ENCODE results near the gene EIPR1. TPM values are rescaled to one million over a fixed set of nuclear protein-coding genes. Genes with fewer than 3 reads are reported as not detected.

EIPR1 gene
- polyA plus RNA-seq, 1 donor from 2014 or later, result 138 TPM

GRCh38 chr2:3248754-3249475 is 128.7 kb downstream of the EIPR1 start:
- no peak overlapping the region for H3K4me3 ChIP-seq (ENCODE audit: low read length)
- H3K27ac ChIP-seq (ENCODE audit: low read length), result no peak overlapping the region
- H3K4me2 ChIP-seq (ENCODE audit: low read length), result no peak overlapping the region
- no peaks in the 10 kb centered on the region for H3K9me2 ChIP-seq (ENCODE audit: insufficient read depth, low read length)
- H3K36me3 ChIP-seq (ENCODE audit: insufficient read depth, low read length), result no peaks in the 10 kb centered on the region
- no peaks in the 10 kb centered on the region for H4K20me1 ChIP-seq (ENCODE audit: insufficient read depth)
- no peaks in the 10 kb centered on the region for H3K79me2 ChIP-seq (replicated peaks; ENCODE audit: insufficient read depth, low read length)
- TF ChIP-seq EP300 (conservative IDR thresholded peaks at IDR 0.05; ENCODE audit: poor library complexity, severe bottlenecking) (no peak), MXI1 (conservative IDR thresholded peaks at IDR 0.05; ENCODE audit: poor library complexity, severe bottlenecking) (no peak), SMC3 (conservative IDR thresholded peaks at IDR 0.05; ENCODE audit: poor library complexity) (no peak), CTCF (IDR thresholded peaks at IDR 0.05; ENCODE audit: poor library complexity, severe bottlenecking) (no peak), TAF1 (IDR thresholded peaks at IDR 0.05; ENCODE audit: low read depth) (no peak), POLR2AphosphoS5 (IDR thresholded peaks at IDR 0.05) (no peak), EZH2 (IDR thresholded peaks at IDR 0.05; ENCODE audit: borderline replicate concordance, insufficient read depth, low read length, poor library complexity, severe bottlenecking) (no peak), REST (IDR thresholded peaks at IDR 0.05; ENCODE audit: borderline replicate concordance) (no peak), RAD21 (conservative IDR thresholded peaks at IDR 0.05) (no peak)
- peaks cover 8% of the 10 kb centered on the region for H3K9me3 ChIP-seq (ENCODE audit: low read length)
- no peak overlapping the region for H2AFZ ChIP-seq (ENCODE audit: low read depth, low read length)
- H3K27me3 ChIP-seq (ENCODE audit: insufficient read depth, low read depth, low read length), result no peaks in the 10 kb centered on the region
- no peaks in the 10 kb centered on the region for H3F3A ChIP-seq (ENCODE audit: insufficient read depth, low read length, poor library complexity, severe bottlenecking)
- H3K9ac ChIP-seq (ENCODE audit: low read length), result no peak overlapping the region

GRCh38 chr2:3246928-3247714 is 130.5 kb downstream of the EIPR1 start:
- H2AFZ ChIP-seq (ENCODE audit: low read depth, low read length), result no peak overlapping the region
- H4K20me1 ChIP-seq (ENCODE audit: insufficient read depth), result no peaks in the 10 kb centered on the region
- no peak overlapping the region for H3K4me2 ChIP-seq (ENCODE audit: low read length)
- TF ChIP-seq RAD21 (conservative IDR thresholded peaks at IDR 0.05) (no peak), POLR2AphosphoS5 (IDR thresholded peaks at IDR 0.05) (peak; percentile 41)
- H3K9me2 ChIP-seq (ENCODE audit: insufficient read depth, low read length), result no peaks in the 10 kb centered on the region
- H3K9me3 ChIP-seq (ENCODE audit: low read length), result peaks cover 8% of the 10 kb centered on the region
- no peak overlapping the region for H3K27ac ChIP-seq (ENCODE audit: low read length)
- no peak overlapping the region for H3K4me3 ChIP-seq (ENCODE audit: low read length)
- no peaks in the 10 kb centered on the region for H3K27me3 ChIP-seq (ENCODE audit: insufficient read depth, low read depth, low read length)
- H3K36me3 ChIP-seq (ENCODE audit: insufficient read depth, low read length), result no peaks in the 10 kb centered on the region
- no peaks in the 10 kb centered on the region for H3K79me2 ChIP-seq (replicated peaks; ENCODE audit: insufficient read depth, low read length)
- no peaks in the 10 kb centered on the region for H3F3A ChIP-seq (ENCODE audit: insufficient read depth, low read length, poor library complexity, severe bottlenecking)
- H3K9ac ChIP-seq (ENCODE audit: low read length), result no peak overlapping the region

Measured in neural cell (in vitro differentiated cells).